GM19372 (cell line): ENCODE results near the gene TENM3.

Experiments used
- ATAC-seq: cut with Tn5 transposase; IDR thresholded peaks from one replicate; pipeline ENCODE4 v1.9.1; 2021; ENCODE audit warnings: mild to moderate bottlenecking, low read depth, moderate library complexity; ENCODE audit not compliant: unreplicated experiment

The TENM3 gene

GRCh38 chr4:182818926-182819730 is 575.9 kb downstream of the TENM3 start:
- ATAC-seq, result no peak

- ATAC-seq, result no peak
These were observed 576.5 kb downstream of the TENM3 start for GRCh38 chr4:182819751-182820150.

GRCh38 chr4:182822554-182822953 is 579.4 kb downstream of the TENM3 start:
- no peak for ATAC-seq

- peak; percentile 66 for ATAC-seq
These were observed 580.4 kb downstream of the TENM3 start for GRCh38 chr4:182823576-182823975.

- ATAC-seq, result no peak
These were observed 581.8 kb downstream of the TENM3 start for GRCh38 chr4:182825003-182825402.

GRCh38 chr4:182825786-182826185 is 582.6 kb downstream of the TENM3 start:
- ATAC-seq, result no peak

- peak; percentile 49 for ATAC-seq
These were observed 583.2 kb downstream of the TENM3 start for GRCh38 chr4:182826391-182826790.

GRCh38 chr4:182827166-182827565 is 584.0 kb downstream of the TENM3 start:
- ATAC-seq, result no peak

- no peak for ATAC-seq
These were observed 584.8 kb downstream of the TENM3 start for GRCh38 chr4:182827954-182828353.

GRCh38 chr4:182828360-182829025 is 585.3 kb downstream of the TENM3 start:
- no peak for ATAC-seq

- ATAC-seq, result no peak
These were observed 586.0 kb downstream of the TENM3 start for GRCh38 chr4:182829196-182829595.

- ATAC-seq, result no peak
These were observed 588.2 kb downstream of the TENM3 start for GRCh38 chr4:182831376-182831775.

- no peak for ATAC-seq
These were observed 589.3 kb downstream of the TENM3 start for GRCh38 chr4:182832352-182833120.

- ATAC-seq, result no peak
These were observed 592.0 kb downstream of the TENM3 start for GRCh38 chr4:182835006-182835740.

- no peak for ATAC-seq
These were observed 594.6 kb downstream of the TENM3 start for GRCh38 chr4:182837831-182838230.

GRCh38 chr4:182838535-182838934 is 595.3 kb downstream of the TENM3 start:
- no peak for ATAC-seq

- no peak for ATAC-seq
These were observed 596.1 kb downstream of the TENM3 start for GRCh38 chr4:182839256-182839655.

- ATAC-seq, result no peak
These were observed 596.9 kb downstream of the TENM3 start for GRCh38 chr4:182840108-182840507.

GRCh38 chr4:182842104-182842600 is 599.0 kb downstream of the TENM3 start:
- ATAC-seq, result no peak

GRCh38 chr4:182842759-182843390 is 599.7 kb downstream of the TENM3 start:
- no peak for ATAC-seq
